Skin epidermis (tissue), 12 donors: ENCODE data around the gene SKAP2.

Experiments used
- H3K27ac ChIP-seq, 21 experiments: fragments of 200-600 bp; sonication (generic) in 11 of 21; one replicate each; pipeline ENCODE4 v1.5.0; 2020; ENCODE audit warnings: mild to moderate bottlenecking in 3 of 21, inconsistent platforms in 2 of 21, moderate library complexity in 2 of 21
- H3K4me3 ChIP-seq, 7 experiments: fragments of 200-600 bp; sonication (generic) in 2 of 7; one replicate each; pipeline ENCODE4 v1.5.0; 2020; ENCODE audit warnings: inconsistent platforms in 2 of 7, mild to moderate bottlenecking in 2 of 7, moderate library complexity in 1 of 7

The SKAP2 gene

DNA sequence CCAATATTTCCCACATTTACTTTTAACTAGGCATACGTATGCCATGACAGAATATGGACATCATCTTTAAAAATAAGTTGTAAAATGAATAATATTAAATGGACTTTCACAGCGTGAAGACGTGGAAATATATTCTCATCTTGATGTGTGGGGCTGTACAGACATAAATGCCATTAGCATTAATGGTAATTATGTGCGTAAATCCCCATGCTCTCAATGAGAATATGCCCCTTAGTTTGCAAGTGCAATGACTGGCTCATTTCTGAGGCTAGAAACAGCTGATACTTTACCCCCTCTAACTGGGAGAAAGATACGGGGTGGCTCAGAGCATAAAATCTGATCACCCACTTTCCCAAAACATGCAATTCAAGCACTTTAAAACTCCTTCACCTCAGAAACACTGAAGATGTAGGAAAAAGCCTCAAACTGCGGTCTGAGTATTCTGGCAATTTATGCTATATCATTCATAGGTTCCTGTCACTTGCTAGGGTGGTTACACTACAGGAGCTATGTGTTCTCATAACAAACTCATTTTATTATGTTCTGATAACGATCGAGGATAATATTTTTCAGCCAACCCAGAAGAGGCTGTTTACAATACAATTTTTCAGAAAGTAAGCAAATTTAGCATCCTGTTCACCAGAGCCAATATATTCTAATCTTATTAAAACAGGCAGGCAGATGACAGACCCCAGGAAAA is 211.8 kb downstream of the SKAP2 start:
- Histone ChIP-seq H3K27ac (no peak overlapping the region), H3K4me3 (no peak overlapping the region)

DNA sequence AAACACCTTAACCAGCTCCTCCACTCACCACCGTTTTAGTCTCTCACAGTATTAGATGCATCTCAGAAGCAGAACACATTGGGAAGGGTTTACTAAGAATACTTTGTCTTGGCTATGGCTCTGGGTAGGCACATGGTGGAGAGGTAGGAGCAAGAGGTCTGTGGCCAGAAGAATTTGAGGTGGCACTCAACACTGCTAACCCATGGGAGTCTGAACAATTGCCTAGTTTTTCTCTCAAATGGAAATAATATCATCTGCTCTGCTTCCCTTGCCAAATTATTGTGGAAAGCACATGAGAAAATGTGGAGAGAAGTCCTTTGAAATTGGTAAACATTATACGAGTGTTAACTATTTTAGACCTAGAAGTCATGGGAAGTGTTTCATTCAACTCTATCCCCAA is 214.3 kb downstream of the SKAP2 start:
- no peak overlapping the region for H3K4me3 ChIP-seq

DNA sequence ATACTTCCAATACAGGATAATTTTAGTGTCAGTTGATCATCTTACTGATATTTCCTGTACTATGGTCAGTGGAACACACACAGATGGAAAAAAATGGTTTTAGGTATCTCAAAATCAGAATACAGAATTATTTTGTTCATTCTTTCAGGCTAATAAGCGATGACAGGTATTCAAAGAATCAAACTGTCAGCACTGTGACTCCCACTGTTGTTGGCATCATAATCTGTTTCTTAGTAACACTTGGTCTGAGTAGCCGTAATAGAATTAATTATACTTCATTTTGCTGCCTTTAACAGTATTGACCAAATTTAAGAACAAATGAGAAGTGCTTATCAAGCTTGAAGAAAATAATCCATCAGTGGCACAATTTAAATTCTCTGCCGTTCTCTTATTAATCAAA is 215.0 kb downstream of the SKAP2 start:
- no peak overlapping the region for H3K27ac ChIP-seq
- no peak overlapping the region for H3K4me3 ChIP-seq

More for the DNA sequence above, 214.3 kb downstream of the SKAP2 start:
- H3K27ac ChIP-seq = no peak overlapping the region

DNA sequence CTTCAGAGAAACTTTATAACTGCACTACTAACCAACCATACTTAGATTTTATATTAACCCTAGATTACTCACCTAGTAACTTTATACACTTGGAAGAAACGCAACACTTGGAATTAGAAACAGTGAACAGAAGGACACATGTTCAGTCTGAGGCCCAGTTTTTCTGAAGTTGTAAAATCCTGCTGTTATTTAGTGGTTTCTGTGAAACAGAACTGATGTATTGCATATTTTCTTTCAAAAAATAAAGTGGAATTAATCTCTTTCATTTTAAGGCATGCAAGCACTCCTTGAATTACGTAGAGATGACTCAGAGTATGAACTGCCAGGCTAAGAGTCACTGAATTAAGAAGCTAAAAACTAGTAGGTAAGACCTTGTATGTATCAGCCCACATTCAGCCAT is 215.8 kb downstream of the SKAP2 start:
- Histone ChIP-seq H3K4me3 (no peak overlapping the region), H3K27ac (no peak overlapping the region)

DNA sequence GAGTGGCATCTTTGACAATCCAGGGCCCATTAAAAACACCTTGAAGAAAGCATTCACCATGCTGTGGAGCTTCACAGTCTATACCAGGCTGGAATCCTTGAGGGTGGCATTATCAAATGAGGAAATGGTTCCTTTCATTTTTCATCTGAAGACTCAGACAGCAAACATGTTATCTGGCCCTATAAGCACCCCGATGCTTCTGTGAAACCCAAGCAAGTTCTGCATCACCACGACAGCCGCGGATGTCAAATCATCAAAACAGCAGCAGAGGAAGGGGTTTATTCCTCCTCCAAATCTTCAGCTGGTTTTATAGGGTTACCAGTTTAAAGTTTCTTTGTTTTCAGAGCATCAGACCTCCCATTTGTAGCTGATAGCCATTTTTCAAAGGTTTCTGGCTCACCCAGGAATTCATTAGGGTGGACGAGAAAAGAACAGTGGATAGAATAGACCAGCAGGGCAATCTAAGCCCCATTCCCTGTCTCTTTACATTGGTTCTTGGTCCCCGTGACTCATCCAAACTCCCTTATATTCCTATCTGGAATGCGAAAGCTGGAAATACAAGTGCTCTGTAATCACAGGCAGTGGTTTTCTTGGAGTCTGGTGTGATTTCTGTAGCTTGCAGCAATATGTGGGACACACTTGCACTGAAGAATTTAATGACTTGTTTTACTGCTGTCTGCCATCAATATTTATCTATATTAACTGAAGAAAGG is 217.9 kb downstream of the SKAP2 start:
- no peak overlapping the region for H3K4me3 ChIP-seq
- H3K27ac ChIP-seq = no peak overlapping the region

DNA sequence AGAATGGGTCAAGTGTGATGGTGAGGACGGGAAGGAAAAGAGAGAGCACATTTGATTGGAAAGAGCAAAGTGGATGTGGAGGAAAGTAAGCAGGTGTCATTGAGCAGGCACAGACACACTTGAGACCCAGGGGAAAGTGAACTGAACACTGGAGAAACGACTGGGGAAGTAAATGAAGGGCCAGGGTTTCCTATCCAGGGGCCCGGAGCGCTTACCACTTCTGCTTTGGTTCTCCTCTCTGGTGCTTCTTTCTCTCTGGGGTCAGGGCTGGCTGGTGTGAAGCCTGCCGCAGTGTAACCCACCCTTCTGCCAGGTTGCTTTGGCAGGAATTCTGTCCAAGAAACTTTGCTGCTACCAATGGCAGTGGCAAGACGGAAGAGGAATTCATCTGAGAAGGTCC is 219.3 kb downstream of the SKAP2 start:
- no peak overlapping the region for H3K4me3 ChIP-seq
- no peak overlapping the region for H3K27ac ChIP-seq

DNA sequence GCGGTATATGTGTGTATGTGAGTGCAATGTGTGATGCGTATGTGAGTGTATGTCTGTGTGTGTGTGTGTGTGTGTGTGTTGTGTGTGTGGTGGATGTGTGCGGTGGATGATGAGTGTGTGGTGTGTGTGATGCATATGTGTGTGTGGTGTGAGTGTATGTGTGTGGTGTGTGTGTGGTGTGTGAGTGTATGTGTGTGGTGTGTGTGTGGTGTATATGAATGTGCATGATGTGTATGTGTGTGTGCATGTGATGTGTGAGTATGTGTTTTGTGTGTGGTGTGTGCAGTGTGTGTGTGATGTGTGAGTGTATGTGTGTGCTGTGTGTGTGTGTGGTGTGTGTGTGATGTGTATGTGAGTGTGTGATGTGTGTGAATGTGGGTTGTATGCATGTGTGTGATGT is 222.0 kb downstream of the SKAP2 start:
- H3K27ac ChIP-seq = no peak overlapping the region
- H3K4me3 ChIP-seq = no peak overlapping the region

DNA sequence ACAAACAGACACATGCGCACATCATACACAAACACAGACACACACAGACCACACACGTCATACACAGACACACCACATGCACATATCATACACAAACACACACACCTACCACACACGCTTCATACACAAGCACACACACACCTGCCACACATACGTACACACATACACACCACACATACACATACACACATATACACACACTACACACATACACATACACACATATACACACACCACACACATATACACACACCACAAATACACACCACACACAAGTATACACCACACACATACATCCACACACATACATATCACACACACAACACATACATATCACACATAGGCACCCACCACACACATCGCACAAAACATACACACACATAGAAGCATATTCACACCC is 224.7 kb downstream of the SKAP2 start:
- no peak overlapping the region for H3K4me3 ChIP-seq

DNA sequence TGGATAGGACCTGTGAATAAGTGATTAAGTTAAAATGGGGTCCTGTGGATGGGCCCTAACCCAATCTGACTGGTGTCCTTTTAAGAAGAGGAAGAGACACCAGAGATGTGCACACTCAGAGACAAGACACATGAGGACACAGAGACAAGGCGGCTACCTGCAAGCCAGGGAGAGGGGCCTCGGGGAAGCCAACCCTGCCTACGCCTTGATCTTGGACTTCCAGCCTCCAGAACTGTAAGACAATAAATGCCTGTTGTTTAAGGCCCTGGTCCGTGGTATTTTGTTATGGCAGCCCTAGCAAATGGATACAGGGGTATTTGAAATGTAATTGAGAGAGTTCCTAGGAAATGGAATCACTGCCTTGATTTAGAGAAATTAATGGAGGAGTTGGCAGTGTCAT is 225.3 kb downstream of the SKAP2 start:
- H3K4me3 ChIP-seq = no peak overlapping the region
- H3K27ac ChIP-seq = no peak overlapping the region

More for the DNA sequence above, 224.7 kb downstream of the SKAP2 start:
- H3K27ac ChIP-seq = no peak overlapping the region

DNA sequence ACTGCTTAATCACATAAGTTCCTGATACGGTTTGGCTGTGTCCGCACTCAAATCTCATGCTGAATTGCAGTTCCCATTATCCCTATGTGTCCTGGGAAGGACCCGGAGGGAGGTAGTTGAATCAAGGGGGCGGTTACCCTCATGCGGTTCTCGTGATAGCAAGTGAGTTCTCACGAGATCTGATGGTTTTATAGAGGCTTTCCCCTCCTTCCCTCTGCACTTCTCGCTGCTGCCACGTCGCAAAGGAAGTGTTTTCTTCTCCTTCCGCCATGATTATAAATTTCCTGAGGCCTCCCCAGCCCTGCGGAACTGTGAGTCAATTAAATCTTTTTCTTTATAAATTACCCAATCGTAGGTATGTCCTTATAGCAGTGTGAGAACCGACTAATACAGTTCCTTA is 226.2 kb downstream of the SKAP2 start:
- Histone ChIP-seq H3K27ac (no peak overlapping the region), H3K4me3 (no peak overlapping the region)

DNA sequence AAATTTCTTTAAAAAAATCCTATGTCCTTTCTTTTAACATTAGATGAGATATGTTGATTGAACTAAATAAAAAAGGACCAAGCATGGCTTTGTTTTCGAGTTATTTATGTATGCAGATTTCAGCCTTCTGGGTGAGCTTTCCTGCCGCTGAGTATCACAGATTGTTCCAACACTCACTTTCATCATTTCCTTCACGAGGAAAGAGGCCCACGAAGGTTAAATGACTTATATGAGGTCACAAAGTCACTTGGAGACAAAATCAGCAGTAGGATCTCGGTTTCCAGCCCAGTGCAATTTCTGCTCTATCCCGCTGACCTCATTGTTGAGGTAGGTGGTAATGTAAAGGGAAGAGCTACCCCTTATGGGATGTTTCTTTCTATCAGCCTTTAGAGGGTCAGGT is 226.8 kb downstream of the SKAP2 start:
- Histone ChIP-seq H3K4me3 (no peak overlapping the region), H3K27ac (no peak overlapping the region)

DNA sequence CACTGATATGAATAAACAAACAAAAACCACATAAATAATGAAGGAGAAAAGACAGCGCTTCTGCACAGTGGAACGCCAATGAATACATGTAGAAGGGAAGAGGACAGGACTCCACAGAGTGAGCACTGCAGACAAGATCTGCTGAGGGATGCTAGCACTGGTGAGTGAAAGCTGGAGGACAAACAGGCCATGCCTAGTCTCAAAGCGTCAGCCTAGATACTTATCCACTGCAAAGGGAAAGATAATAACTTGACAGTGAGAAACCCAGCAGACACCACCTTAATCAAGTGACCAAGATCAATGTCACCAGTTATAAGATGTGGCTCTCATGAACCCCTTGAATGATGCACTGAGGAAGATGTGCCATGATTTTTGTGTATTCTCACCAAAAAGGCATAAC is 227.6 kb downstream of the SKAP2 start:
- Histone ChIP-seq H3K27ac (no peak overlapping the region), H3K4me3 (no peak overlapping the region)

DNA sequence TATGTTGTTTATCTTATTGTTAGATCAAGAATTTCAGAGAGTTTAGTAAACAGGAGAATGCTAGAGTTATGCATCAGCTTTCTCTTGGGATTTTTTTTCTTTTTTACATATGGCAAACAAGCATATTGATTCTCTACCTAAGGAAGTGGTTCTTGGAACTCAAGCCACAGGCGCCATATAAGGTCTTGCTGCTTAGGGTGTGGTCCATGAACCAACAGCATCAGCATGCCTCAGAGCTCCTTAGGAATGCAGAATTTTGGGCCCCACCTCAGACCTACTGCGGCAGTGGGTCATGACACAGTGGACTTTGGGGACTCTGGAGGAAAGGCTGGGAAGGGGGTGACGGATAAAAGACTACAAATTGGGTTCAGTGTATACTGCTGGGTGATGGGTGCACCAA is 230.8 kb downstream of the SKAP2 start:
- Histone ChIP-seq H3K27ac (no peak overlapping the region), H3K4me3 (no peak overlapping the region)

DNA sequence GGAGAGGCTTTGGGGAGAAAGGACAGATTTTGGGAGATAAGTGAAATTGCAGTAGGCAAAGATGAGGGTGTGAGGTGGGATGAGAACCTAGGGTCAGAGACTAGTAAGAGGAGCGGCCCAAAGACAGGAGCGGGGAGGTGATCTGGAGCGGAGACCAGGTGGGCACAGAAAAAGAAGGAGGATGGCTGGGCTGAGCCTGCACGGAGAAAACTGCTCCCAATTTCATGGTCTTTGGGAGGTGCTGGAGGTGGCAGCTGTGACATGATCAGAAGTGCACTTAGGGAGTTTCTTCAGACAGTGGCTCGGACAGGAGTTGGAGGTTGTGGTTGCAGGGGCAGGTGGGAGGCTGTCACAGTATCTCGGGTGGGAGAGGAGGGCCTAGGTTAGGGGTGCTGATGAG is 232.8 kb downstream of the SKAP2 start:
- H3K4me3 ChIP-seq = no peak overlapping the region
- H3K27ac ChIP-seq = no peak overlapping the region

DNA sequence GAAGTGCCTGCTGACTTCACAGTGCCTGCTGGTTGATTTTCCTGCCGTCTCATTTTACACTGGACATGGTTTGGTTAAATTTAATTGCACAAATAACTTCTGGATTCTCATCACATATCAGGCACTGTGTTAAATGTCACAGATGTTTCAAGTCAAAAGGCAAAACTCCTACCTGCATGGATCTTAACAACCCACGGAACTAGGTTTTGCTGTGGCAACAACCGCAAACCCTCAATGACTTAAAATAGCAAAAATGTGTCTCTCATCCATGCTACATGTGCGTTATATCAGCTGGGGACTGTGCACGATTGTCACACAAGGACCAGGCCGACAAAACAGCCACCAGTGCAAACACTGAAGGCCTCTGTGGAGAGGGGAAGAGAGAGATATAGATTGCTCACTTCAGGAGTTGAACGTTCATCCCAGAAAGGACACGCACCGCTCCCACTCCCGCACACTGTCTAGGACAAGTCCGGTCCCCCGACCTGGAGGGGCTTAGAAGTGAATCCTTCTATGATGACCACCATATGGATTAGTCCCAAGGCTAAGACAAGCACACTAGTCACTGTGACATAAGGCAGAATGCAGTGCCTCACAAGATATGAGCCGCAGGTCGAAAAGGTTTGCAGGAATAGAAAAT is 233.3 kb downstream of the SKAP2 start:
- Histone ChIP-seq H3K27ac (no peak overlapping the region), H3K4me3 (no peak overlapping the region)

DNA sequence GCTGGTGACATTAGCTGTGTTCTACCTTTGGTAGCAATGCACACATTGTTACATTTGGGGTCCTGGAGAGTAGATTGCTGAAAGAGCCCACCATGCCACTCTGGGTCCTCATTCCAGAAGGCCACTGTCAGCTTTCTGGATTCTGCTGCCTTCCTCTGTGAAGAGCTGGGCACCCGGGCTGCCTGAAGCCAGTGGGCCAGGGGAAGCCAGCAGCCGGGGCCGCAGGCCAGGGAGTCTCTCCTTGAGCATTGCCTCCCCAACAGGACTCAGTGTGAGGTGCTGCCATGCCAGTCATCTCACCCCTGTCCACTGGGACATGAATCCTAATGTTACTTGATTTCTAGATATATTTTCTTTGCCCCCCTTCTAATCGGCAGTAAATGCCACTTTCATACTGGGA is 234.0 kb downstream of the SKAP2 start:
- H3K4me3 ChIP-seq = no peak overlapping the region

DNA sequence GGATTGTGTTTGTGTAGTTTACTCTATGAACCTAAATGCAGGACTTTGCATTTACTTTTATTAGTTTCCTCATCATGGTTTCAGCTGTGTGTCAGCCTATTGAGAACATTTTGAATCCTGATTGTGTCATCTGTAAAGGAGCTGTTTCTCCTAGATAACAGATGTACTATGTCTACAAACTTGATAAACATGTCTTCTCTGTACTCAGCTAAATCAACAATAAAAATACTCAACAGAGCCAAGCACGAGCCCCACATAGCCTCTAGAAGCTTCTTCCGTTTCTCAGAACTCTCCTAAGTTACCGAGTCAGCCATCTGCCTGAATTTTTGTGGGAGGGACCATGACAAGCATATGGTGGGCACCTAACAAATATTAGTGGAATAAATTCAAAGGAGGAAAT is 234.7 kb downstream of the SKAP2 start:
- Histone ChIP-seq H3K4me3 (no peak overlapping the region), H3K27ac (no peak overlapping the region)

More for the DNA sequence above, 234.0 kb downstream of the SKAP2 start:
- no peak overlapping the region for H3K27ac ChIP-seq

DNA sequence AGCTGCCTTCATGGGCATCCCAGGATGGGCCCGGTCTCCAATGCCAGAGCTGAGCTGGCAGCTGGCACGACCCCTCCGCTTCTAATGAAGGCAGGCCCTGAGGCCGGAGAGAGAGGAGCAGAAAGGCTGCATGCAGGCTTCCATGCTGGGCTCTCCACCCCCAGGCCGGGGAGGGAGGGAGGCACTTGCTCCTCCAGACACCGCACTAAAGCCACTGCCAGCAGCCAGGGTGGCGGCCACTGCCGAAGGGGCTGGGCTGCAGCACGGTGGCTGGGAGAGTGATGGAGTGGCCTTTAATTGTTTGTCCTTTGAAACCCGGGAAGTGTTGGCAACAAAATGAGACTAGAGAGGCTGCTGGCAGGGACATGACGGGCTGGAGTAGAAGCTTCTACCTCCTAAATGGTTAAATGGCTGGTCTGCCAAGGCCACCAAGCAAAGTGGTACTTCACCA is 236.5 kb downstream of the SKAP2 start:
- Histone ChIP-seq H3K4me3 (no peak overlapping the region), H3K27ac (no peak overlapping the region)

DNA sequence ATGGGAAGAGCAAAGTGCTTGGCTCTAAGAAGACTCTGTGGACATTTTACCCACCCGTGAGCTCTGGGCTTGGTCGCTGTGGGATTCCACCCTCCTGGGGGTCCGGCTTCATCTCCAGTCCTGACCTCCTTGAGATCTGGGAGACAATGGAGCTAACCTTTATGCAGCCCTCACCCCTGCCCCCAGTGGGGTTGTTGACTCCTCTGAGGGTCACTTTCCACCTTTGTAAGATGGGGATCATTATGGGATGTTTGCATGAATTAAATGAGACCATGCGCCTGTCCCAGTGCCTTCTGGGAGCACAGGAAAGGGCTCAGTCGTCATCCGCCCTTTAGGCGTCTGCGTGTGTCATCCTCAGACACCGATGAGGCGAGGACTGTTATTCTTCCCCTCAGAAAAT is 237.2 kb downstream of the SKAP2 start:
- Histone ChIP-seq H3K27ac (no peak overlapping the region), H3K4me3 (no peak overlapping the region)

DNA sequence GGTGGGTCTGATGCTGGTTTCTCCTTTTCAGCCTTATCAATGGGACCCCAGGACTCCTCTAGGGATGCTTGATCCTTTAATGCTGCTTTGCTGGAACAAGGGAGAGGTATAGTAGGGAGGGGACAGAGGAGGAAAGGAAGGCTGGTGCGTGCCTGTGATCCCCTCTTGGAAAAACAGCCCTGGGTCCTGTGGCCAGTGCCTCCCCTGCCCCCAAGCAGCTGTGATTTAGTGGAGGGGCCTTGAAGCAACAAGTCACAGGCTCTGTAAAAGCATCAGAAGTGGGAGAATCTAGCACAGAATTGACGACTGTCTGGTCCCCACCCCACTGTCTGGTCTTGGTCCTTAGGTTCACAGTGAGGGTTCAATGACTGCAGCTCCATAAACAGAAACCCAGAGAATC is 237.7 kb downstream of the SKAP2 start:
- Histone ChIP-seq H3K4me3 (no peak overlapping the region), H3K27ac (no peak overlapping the region)

DNA sequence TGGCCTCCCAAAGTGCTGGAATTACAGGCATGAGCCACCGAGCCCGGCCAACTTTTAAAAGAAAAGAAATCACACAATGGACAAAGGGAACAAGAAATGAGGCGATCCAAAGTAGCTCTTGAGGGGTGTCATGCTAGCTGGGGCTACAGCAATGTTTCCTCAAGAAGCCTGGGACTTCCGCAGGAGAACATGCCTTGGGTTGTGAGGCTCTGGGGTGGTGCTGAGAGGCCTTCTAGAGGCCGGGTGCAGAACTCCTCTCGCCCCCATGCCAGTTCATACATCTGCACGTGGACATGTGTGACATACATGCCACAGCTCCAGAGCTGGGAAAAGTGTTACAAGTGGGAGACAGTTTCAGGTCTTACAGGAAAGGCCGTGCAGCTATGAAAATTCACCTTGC is 238.2 kb downstream of the SKAP2 start:
- H3K27ac ChIP-seq = no peak overlapping the region
- no peak overlapping the region for H3K4me3 ChIP-seq
